Measurements from ENCODE around the gene SAPCD2.

Gene SAPCD2

DNA sequence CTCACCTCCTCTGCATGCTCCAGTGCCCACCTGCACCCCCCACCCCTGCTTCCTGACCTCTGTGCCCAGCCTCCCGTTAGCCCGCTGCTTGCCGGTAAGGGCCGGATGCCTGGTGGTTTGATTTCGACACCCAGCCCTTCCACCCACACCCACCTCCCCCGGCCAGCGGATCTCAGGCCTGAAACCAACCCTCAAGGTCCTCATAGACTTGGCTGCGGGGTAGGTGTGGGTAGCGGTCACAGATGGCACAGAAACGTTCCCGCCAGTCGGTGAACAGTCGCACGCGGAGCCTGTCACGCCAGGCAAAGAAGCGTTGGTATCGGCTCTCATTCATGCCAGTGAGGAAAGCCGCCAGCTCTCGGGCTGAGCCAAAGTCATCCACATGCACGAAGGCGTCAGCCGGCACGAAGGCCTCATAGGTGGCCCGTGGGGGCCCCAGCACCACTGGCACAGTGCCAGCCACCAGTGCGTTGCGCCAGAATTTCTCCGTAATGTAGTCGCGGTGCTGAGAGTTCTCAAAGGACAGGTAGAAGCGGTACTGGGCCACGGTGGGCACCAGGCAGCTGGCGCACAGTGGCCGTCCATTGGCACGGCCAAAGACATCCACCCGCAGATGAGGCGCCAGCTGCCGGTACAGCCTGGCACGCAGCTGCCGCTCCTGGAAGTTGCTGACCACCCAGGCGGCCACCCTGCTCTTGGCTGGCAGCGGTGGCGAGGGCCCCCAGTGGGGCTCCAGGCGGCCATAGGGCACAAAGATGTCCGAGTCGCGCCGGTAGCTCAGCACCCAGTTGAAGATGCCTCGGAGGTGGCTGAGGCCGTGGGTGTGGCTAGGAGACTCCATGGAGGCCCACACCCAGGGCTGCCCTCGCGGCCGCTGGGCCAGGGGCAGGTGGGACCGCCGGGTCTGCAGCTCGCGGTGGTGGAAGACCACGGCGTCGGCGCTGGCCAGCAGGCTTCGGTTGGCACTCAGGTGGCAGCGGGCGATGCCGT is 39.5 kb downstream of the SAPCD2 start:
- peak; percentile 89 for DNase-seq (ENCODE audit: low spot score)

DNA sequence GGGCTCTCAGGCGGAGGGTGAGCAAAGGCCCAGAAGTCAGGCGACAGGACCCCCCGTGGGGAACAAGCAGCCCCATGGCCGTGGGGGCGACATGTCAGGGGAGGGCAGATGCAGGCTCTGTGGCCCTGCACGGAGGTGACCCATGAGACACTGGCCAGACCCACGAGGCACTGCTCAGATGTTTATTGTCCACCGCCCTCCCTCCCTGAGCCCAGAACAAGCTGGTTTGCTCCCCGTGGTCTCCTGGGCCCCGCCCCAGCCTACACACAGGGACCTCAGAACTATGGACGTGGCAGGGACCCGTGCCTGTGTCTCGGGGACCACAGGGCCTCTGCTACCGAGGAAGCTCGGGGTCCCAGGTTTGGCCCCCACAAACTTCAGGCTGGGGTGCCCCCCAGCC is 40.4 kb downstream of the SAPCD2 start:
- DNase-seq (ENCODE audit: low spot score), result peak; percentile 43

DNA sequence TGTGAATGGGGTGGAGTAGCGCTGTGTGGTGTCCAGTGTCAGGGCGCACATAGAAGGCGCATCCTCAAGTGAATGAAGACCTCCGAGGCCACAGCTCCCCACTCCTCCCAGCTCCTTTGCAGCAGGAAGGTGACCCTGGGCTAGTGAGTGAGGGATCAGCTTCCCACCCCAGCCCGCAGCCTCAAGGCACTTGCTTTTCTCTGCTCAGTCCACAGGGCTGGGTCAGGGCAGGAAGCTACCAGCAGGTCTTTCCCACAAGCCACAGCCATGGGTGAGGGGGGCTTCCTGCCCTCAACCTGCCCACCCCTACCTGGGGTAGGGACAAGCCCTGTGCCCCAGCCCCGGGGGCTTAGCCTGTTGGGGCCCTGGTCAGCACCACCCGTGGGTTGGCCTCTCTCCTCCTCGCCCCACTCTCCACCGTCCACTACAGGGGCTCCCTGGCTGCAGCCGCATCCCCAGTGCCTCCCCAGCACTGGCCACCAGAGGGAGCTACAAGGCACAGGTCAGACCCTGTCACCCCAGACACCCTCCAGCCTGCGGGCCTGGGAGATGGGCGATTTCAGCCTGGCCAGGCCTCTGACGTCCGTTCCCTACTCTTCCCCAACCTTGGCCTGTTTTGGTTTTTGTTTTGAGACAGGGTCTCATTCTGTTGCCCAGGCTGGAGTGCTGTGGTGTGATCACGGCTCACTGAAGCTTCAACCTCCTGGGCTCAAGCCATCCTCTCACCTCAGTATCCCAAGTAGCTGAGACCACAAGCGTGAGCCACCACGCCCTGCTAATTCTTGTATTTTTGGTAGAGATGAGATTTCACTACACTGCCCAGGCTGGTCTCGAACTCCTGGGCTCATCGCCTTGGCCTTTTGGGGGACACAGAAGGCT is 41.1 kb downstream of the SAPCD2 start:
- DNase-seq (ENCODE audit: low spot score), result peak; percentile 88

DNA sequence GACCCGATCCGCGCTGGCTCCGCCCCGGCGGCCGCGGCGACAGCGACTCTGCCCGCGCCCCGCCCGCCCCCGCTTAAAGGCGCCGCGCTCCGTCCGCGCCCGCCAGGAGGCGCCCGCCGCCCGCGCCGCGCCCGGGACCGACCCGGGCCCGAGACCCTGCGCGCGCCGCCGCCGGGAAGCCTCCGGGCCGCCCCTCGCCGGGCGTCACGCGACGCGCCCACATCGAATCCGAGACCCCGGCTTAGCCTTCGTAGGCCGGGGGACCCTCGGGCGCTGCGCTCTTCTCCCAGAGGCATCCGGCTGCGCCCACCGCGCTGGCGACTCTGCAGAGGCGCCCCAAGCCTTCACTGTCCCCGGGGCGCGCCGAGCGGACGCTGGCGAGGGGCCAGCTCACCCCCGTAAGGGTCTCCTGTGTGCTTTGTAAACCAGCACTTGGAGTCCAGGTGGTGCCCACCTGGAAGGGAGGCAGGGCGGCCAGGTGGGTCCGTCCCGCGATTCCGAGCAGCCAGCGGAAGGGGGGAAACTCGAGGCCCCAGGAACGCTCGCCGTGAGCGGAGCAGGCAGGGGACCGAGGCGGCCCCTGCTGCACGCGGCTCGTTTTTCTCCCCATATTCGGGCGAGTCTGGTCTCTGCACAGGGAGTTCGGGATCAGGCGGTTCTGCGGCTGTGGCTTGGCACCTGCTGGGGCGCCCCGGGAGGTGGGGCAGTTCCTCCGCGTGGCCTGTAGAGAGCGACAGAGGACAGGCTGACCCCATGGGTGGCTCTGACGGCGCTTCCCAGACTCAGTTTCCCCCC is 41.9 kb downstream of the SAPCD2 start:
- peak; percentile 85 for DNase-seq (ENCODE audit: low spot score)

DNA sequence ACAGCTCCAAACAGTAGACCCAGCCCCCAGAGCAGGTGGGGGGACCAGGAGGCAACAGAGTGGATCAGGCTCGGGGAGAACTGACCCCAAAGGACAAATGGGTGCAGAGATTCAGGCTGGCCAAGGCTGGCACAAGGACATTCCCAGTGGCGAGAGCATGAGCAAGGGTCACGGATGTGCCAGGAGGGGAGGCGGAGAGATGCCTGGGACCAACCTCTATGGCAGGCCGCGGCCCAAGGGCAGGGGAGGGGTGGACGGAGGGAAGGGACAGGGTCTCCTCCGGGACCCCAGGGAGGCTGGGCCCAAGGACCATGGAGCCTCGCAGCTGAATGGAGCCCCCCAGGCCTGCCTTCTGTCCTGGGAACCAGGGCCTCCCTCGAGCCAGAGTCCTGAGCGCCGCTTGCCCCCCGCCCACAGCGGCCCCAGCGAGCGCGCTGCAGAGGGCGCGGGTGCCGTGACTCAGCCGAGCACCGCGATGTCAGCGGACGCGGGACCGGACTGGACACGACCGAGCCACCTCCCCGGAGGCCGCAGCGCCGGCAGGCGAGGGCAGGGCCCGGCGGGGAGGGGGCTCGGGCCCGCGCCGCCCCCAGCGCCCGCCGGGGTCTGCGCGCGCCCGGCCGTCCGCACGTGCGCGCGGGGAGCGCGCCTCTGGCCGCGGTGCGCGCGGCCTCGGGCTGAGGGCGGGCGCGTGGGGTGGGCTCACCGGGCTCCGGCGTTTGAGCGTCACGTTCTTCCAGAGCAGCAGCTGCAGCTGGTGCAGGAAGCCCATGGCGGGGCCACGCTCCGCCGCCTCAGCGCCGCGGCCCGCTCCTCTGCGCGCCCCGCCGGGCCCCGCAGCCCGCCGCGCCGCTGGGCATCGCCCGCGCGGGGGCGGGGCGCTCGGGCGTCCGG is 42.7 kb downstream of the SAPCD2 start, which contains the start of gene ABCA2:
Gene ABCA2 (minus strand): TSS at position 869 of the 894 bp plus-strand sequence. CDS start 97 bp downstream, at position 772.
- DNase-seq (ENCODE audit: low spot score), result no peak

DNA sequence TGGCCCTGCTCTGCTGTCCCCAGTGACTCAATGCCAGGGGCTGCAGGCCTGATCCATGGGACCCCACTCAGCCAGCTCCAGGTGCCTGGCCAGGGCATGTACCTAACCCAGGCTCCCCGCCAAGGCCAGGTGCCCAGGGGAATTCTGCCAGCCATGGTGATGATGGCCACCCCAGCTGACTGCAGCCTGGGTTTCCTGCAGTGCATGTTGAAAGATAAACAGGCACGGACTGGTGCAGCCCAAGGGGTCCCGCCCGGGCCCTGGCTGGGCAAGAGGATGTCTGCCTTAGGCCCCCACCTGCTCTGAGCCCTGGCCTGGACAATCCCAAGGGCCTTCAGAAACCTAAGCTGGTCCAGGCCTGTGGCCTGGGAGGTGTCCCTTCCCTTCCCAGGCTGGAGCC is 43.5 kb downstream of the SAPCD2 start:
- DNase-seq (ENCODE audit: low spot score), result no peak

DNA sequence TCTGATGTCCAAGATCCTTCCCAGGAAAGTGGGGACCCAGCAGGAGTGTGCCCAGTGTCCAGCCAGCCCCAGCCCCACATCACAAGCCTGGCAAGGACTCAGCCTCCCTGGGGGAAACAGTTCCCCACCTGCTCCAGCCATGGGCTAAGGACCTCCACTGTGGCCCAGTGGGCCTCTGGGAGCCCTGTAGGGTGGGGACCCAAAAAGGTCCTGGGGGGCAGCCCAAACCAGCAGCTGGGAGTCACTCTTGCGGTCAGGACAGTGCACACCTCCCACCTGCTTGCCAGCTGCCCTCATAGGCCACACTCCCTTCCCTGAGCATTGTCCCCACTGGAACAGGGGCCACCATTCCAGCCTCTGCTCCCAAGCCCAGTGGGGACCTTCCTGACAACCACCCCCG is 44.0 kb downstream of the SAPCD2 start:
- DNase-seq (ENCODE audit: low spot score), result no peak

DNA sequence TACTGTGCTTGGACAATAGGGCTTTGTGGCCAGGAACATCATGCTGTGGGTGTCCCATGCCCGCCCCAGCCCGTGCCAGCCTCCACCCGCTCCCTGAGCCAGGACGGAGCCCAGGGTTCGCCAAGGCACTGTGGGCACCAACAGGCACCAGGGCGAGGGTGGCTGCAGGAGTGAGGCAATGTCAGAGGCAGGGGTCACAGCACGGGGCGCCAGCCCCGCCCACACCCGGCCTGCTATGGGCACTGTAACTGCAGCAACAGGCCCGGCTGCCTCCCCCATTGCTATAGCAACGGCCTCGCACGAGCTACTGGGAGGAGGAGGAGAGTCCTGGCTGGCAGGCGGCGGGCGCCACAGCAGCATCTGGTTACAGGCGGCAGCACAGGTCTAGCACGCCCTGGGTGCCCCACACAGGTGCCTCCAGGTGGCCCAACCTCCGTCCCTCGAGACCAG is 44.8 kb downstream of the SAPCD2 start:
- DNase-seq (ENCODE audit: low spot score), result no peak

DNA sequence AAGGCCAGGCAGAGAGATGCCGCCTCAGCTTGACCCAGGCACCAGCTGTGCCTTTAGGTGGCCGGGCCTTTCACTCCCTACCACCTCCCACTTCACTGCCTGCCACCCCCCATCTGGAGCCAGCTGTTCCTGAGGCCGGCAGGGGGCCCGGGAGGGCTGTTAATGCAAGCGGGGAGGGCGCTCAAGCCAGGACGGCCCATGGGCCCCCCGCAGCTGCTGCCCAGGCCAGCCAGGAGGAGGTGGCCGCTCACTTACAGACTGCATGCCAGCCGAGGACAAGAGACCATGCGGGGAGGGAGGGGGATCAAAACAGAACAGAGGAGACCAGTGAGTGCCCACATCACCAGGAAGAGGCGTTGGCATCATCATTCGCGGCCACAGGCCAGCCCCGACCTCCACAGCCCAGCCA is 46.8 kb downstream of the SAPCD2 start:
- no peak for DNase-seq (ENCODE audit: low spot score)

DNA sequence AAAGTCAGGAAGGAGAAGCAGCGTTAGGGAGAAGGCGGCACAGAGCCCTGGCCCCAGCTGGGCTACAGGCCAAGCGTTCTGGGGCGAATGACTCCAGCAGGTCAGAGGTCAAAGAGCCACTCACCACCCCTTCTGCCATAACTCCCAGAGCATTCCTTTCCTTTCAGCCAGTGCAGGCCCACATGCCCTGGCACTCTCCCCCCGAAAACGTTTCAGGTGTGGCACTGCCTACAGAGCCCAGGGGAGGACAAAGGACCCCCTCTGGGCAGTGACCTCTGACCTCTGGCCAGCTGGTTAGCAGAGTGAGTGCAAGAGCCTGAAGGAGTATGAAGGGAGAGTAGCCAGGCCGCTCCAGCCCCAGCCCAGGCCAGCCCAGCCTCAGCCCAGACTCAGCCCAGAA is 47.2 kb downstream of the SAPCD2 start:
- no peak for DNase-seq (ENCODE audit: low spot score)

DNA sequence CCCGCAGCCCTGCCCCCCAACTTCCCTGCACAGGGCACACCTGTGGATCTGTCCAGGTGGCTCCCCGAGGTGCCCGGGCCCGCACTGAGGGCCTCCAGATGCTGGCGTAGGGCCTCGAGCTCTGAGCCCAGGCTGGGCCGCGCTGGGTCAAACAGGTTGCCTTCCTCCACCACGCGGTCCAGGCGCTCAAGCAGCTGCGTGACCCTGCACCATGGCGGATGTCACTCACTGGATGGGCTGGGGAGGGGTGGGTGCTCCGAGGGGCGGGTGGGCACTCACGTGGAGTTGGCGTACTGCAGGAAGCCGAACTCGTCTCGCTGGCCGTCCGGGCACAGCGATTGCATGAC is 47.7 kb downstream of the SAPCD2 start:
- DNase-seq (ENCODE audit: low spot score), result no peak

DNA sequence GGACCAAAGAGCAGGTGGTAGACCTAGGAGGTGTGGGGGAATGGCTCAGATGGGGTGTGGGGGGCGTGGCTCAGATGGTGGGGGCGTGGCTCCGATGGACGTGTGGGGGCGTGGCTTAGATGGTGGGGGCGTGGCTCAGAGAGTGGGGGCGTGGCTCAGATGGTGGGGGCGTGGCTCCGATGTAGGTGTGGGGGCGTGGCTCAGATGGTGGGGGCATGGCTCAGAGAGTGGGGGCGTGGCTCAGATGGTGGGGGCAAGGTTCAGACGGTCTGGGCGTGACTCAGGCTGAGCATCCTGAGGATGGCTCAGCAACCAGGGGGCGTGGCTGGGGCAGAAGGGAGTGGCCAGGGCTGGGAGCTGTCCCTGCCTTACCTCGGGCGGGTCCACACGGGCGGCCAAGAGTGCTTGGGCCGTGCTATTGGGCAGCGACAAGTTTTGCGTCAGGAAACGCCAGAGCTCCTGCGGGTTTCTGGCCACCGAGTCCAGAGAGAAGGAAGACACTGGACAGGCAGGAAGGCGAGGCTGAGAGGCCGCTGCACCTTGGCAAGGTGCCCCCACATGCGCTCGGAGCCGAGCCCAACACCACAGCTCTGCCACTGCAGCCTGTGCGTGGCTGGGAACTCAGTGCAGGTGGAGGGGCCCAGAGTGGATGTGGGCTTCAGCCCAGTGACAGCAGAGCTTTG is 48.2 kb downstream of the SAPCD2 start:
- peak; percentile 80 for DNase-seq (ENCODE audit: low spot score)

DNA sequence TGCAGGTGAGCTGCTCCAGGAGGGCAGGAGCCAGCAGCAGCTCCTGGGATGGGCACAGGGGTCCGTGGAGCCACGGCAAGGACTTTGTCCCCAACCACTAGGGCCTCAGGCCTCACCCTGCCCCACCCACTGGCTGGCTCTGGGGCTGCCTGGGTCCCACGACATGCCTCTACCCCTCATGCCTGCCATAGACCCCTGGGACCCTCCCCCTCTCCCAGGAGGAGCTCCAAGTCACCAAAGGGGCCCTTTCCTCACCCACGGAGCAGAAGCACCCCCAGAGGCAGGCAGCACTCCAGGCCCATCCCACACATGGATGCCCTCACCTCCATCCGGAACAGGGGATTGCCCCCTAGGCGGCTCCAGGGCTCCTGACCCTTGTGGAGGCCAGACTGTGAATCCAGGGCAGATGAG is 48.8 kb downstream of the SAPCD2 start:
- no peak for DNase-seq (ENCODE audit: low spot score)

DNA sequence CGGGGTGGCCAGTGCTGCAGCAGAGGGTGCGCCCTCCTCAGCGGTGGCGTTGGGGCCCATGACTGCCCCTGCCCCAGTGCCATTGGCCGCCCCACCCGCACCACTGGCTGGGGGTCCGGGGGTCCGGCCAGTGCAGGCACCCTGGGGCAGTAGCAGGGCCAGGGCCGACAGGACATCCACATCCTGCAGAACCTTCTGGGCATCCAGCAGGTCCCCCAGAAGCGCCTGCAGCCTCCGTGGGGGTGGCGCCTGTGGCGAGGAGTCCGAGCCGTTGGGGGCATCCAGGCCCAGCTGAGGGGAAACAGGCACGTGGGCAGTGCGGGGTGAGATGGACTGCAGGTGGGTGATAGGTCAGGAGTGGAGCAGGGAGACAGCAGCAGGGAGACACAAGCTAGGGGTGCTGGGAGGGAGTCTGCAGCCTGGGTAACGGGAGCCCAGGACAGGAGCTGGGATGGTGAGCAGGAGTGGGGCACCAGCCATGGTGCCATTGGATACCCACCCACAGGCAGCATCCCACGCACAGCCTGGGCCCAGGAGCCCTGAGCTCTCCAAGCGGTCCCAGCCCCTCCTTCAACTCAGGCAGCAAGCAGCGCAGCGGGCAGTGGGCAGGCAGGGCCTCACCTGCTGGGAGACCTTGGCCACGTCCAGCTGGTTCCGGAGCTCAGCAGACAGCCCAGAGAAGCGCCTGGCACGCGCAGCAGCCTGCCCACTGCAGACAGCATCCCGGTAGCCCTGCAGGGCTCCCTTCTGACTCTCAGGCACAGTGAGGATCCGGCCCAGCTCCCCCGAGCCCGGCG is 49.4 kb downstream of the SAPCD2 start:
- DNase-seq (ENCODE audit: low spot score), result no peak

DNA sequence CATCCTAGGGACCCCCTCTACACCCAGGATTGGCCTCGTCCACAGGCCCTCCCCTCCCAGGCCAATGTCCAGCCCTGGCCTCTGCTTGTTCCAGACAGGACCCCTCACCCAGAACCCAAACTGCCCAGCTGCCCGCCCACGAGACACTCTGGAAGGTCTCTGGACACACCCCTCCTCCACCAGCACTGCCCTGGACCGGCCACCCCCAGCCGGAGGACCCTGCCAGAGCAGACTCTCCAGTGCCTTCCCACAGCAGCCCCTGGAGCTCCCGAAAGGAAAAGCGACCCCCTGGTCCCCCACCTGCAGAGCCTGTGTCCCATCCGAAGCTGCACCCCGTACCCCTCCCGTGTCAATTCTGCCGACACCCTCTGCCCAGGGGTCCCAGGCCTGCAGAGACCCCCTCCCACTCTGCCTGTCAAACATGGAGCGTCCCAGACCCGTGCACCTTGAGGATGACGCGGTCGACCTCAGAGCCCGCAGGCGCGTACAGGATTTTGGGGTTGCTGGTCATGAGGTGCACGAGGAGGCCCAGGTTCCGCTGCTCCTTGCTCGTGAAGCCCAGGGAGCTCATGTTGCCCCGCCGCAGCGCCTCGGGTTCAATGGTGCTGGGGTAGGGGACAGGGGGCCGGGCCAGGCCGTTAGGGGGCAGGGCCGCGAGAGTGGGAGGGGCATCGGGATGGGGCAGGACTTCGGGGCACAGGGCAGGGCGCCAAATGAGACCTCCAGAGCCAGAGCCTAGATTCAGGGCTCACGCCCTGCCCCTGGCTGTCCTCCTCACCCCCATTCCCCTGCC is 50.3 kb downstream of the SAPCD2 start:
- DNase-seq (ENCODE audit: low spot score), result no peak

DNA sequence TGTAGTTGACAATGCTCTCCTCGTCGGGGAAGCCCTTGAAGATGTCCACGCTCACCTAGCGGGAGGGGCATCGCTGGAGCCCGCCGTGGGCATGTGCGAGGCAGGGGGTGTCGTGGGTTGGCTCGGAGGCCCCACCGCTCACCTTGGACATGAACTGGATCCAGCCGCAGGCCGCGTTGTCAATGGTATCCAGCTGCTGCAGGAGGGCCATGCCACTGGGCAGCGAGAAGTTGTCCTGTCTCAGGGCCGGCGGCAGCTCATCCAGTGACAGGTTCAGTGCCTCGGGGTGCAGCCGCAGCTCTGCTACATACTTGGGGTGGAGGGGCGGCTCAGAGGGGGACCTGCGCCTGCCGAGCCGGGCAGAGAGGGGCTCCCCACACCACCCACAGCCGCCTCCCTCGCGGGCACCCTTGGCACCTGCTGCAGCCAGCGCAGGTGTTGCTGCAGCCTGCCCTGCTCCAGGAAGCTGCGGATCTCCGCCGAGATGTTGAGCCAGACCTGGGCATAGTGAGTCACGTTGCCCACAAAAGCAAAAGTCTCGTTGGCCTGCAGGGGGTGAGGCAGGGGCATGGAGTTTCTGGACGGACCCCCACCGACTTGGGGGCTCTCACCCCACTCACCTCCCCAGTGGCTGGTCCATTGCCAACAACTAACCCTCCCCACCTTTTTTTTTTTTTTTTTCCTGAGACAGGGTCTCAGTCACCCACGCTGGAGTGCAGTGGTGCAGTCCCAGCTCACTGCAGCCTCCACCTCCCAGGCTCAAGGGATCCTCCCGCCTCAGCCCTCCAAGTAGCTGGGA is 51.4 kb downstream of the SAPCD2 start:
- DNase-seq (ENCODE audit: low spot score), result no peak

DNA sequence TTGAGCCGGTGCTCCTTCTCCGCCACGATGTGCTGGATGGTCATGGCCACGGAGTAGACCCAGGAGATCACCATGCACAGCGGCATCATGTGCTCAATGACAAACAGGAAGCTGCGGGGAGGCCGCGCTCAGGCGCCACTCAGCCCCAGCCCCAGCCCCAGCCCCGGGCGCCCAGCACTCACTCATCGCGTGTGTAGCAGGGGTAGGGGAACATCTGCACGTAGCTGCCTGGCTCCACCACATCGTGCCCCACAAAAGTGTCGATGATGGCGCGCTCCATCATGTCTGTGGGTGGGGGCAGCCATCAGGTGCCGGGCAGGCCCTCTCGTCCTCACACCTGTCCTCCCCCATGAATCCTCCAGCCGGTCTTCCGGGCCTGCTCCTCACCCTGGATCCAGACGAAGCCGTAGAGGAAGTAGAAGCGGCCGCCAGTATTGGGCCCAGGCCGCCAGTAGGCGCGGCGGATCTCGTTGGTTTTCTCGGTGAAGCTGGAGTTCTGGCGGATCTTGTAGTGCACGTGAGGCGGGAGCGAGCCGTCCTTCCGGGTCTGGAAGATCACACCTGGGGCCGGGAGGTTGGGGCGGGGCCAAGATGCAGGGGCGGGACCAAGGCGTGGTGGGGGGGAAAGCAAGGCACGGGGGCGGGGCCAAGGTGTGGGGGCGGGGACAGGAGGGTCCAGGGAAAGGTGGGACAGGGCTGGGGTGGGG is 52.4 kb downstream of the SAPCD2 start:
- DNase-seq (ENCODE audit: low spot score), result no peak
